Skin epidermis (tissue), 12 donors: Measurements from ENCODE around the gene SPON1.
"Not testable (repeated sequence)": the region's sequence is repeated elsewhere in the genome, so short reads cannot be mapped to it uniquely, and the experiment has no call there.

ENCODE experiments used
- H3K27ac ChIP-seq, 21 experiments: fragments of 200-600 bp; sonication (generic) in 11 of 21; one replicate each; pipeline ENCODE4 v1.5.0; 2020; ENCODE audit warnings: mild to moderate bottlenecking in 3 of 21, inconsistent platforms in 2 of 21, moderate library complexity in 2 of 21
- H3K4me3 ChIP-seq, 7 experiments: fragments of 200-600 bp; sonication (generic) in 2 of 7; one replicate each; pipeline ENCODE4 v1.5.0; 2020; ENCODE audit warnings: inconsistent platforms in 2 of 7, mild to moderate bottlenecking in 2 of 7, moderate library complexity in 1 of 7

SPON1 gene

GRCh38 chr11:13962562-13963168 is at the start of gene SPON1:
SPON1 (plus strand) TSS chr11:13962723; CDS start chr11:13962905, 182 bp downstream.
- peak within 1 kb of the TSS; percentile 23 to 40 (median 30) for H3K4me3 ChIP-seq
- peak within 1 kb of the TSS in 18 of 21 experiments; percentile 18 to 77 (median 52) for H3K27ac ChIP-seq

GRCh38 chr11:13917264-13917663 is 45.3 kb upstream of the SPON1 start:
- Histone ChIP-seq H3K27ac (peak overlapping the region in 1 of 21 experiments; percentile 27), H3K4me3 (no peak overlapping the region)

GRCh38 chr11:13917904-13918303 is 44.6 kb upstream of the SPON1 start:
- no peak overlapping the region for H3K4me3 ChIP-seq
- H3K27ac ChIP-seq: no peak overlapping the region

- H3K4me3 ChIP-seq: no peak overlapping the region
- H3K27ac ChIP-seq: no peak overlapping the region
These were observed 41.8 kb upstream of the SPON1 start for GRCh38 chr11:13920756-13921155.

- H3K27ac ChIP-seq: no peak overlapping the region
- H3K4me3 ChIP-seq: no peak overlapping the region
These were observed 41.0 kb upstream of the SPON1 start for GRCh38 chr11:13921545-13921944.

- Histone ChIP-seq H3K27ac (peak overlapping the region in 11 of 21 experiments; percentile 1 to 86 (median 38)), H3K4me3 (no peak overlapping the region)
These were observed 39.3 kb upstream of the SPON1 start for GRCh38 chr11:13923182-13923581.

- H3K27ac ChIP-seq: peak overlapping the region in 12 of 21 experiments; percentile 1 to 86 (median 40)
These were observed 38.5 kb upstream of the SPON1 start for GRCh38 chr11:13923716-13924650.

GRCh38 chr11:13924801-13925327 is 37.7 kb upstream of the SPON1 start:
- Histone ChIP-seq H3K4me3 (no peak overlapping the region), H3K27ac (peak overlapping the region in 6 of 21 experiments; percentile 21 to 86 (median 77))

More at GRCh38 chr11:13923716-13924650, 38.5 kb upstream of the SPON1 start:
- no peak overlapping the region for H3K4me3 ChIP-seq

GRCh38 chr11:13926366-13926765 is 36.2 kb upstream of the SPON1 start:
- H3K27ac ChIP-seq, H3K4me3 ChIP-seq: not testable (repeated sequence)

- no peak overlapping the region for H3K27ac ChIP-seq
- H3K4me3 ChIP-seq: no peak overlapping the region
These were observed 35.5 kb upstream of the SPON1 start for GRCh38 chr11:13926981-13927380.

- Histone ChIP-seq H3K4me3 (no peak overlapping the region), H3K27ac (no peak overlapping the region)
These were observed 35.0 kb upstream of the SPON1 start for GRCh38 chr11:13927481-13927880.

- Histone ChIP-seq H3K4me3 (no peak overlapping the region), H3K27ac (peak overlapping the region in 3 of 21 experiments; percentile 34 to 71 (median 61))
These were observed 33.8 kb upstream of the SPON1 start for GRCh38 chr11:13928566-13929251.

GRCh38 chr11:13929395-13929891 is 33.1 kb upstream of the SPON1 start:
- H3K27ac ChIP-seq: peak overlapping the region in 6 of 21 experiments; percentile 2 to 71 (median 37)
- H3K4me3 ChIP-seq: no peak overlapping the region

GRCh38 chr11:13931356-13931755 is 31.2 kb upstream of the SPON1 start:
- no peak overlapping the region for H3K27ac ChIP-seq

GRCh38 chr11:13937154-13937553 is 25.4 kb upstream of the SPON1 start:
- H3K4me3 ChIP-seq, H3K27ac ChIP-seq: not testable (repeated sequence)

More at GRCh38 chr11:13931356-13931755, 31.2 kb upstream of the SPON1 start:
- H3K4me3 ChIP-seq: no peak overlapping the region

GRCh38 chr11:13938829-13939228 is 23.7 kb upstream of the SPON1 start:
- H3K27ac ChIP-seq, H3K4me3 ChIP-seq: not testable (repeated sequence)

- no peak overlapping the region for H3K4me3 ChIP-seq
- no peak overlapping the region for H3K27ac ChIP-seq
These were observed 22.3 kb upstream of the SPON1 start for GRCh38 chr11:13939961-13940906.

GRCh38 chr11:13940907-13941256 is 21.6 kb upstream of the SPON1 start:
- Histone ChIP-seq H3K27ac (peak overlapping the region in 1 of 21 experiments; percentile 16), H3K4me3 (no peak overlapping the region)

GRCh38 chr11:13941775-13942174 is 20.7 kb upstream of the SPON1 start:
- no peak overlapping the region for H3K4me3 ChIP-seq
- H3K27ac ChIP-seq: no peak overlapping the region
